Measurements from ENCODE around the gene UNC119B.
A peak's percentile ranks its signal among the peaks of the same experiment; 100 is the strongest.

Gene UNC119B

DNA sequence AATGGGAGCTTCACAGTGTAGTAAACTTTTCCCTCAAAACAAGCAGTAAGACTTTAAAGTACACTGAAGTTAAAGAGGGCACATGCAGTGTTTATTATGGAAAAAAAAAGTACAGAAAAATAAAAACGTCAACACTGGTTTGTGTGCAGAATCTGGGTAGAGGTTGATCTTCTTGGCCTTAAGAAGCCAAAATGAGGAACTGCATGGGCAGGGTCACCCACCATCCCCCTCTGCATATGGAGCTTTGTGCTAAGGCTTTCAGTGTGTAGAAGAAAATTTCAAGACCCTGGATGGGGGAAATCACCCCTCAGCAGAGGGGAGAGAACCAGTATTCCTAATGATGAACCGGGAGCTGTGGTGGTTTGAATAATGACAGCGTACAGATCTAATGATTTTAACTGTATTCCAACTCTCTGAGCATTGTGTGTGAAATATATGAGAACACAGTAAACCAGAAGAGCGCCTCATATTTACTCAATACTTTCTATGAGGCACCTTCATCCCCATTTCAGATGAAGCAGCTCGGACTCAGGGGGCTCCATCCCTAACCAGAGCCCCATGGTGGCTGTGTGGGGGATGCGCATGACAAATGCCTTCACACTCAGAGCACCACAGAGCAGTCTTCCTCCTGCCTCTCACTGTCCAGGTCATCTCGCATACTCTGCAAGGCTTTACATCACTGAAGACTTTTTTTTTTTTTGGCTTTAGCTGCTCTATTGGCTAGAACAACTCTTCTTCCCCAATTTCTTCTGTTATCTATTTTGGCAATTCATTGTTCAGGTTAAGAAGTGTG, 48.7 kb downstream of the UNC119B start:
- Histone ChIP-seq H3K36me3 (replicated peaks) (peaks cover 4% of the 10 kb centered on the region), H3K27ac (no peak overlapping the region), H3K4me3 (ENCODE audit: low read depth, low read length) (no peak overlapping the region), H3K27me3 (replicated peaks) (no peaks in the 10 kb centered on the region)
- in situ Hi-C loops (cut with HindIII; ENCODE audit: low pct_ligation_motif_present, low sequenced_read_pairs) = no loop called here
- TF ChIP-seq, protein P1, sequence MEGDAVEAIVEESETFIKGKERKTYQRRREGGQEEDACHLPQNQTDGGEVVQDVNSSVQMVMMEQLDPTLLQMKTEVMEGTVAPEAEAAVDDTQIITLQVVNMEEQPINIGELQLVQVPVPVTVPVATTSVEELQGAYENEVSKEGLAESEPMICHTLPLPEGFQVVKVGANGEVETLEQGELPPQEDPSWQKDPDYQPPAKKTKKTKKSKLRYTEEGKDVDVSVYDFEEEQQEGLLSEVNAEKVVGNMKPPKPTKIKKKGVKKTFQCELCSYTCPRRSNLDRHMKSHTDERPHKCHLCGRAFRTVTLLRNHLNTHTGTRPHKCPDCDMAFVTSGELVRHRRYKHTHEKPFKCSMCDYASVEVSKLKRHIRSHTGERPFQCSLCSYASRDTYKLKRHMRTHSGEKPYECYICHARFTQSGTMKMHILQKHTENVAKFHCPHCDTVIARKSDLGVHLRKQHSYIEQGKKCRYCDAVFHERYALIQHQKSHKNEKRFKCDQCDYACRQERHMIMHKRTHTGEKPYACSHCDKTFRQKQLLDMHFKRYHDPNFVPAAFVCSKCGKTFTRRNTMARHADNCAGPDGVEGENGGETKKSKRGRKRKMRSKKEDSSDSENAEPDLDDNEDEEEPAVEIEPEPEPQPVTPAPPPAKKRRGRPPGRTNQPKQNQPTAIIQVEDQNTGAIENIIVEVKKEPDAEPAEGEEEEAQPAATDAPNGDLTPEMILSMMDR (IDR thresholded peaks at IDR 0.05; ENCODE audit: low read depth, low read length, missing control alignments) = no peak
- no peak for DNase-seq

- peaks cover 6% of the 10 kb centered on the region for H3K36me3 ChIP-seq (replicated peaks)
- H3K4me3 ChIP-seq (ENCODE audit: low read depth, low read length) = no peak overlapping the region
- DNase-seq = no peak
- H3K27ac ChIP-seq = no peak overlapping the region
- in situ Hi-C loops (cut with HindIII; ENCODE audit: low pct_ligation_motif_present, low sequenced_read_pairs) = no loop called here
- TF ChIP-seq, protein P1 (IDR thresholded peaks at IDR 0.05; ENCODE audit: low read depth, low read length, missing control alignments) = no peak
- no peaks in the 10 kb centered on the region for H3K27me3 ChIP-seq (replicated peaks)
Observed at GRCh38 chr12:120759591-120760348, 49.5 kb downstream of the UNC119B start.

DNA sequence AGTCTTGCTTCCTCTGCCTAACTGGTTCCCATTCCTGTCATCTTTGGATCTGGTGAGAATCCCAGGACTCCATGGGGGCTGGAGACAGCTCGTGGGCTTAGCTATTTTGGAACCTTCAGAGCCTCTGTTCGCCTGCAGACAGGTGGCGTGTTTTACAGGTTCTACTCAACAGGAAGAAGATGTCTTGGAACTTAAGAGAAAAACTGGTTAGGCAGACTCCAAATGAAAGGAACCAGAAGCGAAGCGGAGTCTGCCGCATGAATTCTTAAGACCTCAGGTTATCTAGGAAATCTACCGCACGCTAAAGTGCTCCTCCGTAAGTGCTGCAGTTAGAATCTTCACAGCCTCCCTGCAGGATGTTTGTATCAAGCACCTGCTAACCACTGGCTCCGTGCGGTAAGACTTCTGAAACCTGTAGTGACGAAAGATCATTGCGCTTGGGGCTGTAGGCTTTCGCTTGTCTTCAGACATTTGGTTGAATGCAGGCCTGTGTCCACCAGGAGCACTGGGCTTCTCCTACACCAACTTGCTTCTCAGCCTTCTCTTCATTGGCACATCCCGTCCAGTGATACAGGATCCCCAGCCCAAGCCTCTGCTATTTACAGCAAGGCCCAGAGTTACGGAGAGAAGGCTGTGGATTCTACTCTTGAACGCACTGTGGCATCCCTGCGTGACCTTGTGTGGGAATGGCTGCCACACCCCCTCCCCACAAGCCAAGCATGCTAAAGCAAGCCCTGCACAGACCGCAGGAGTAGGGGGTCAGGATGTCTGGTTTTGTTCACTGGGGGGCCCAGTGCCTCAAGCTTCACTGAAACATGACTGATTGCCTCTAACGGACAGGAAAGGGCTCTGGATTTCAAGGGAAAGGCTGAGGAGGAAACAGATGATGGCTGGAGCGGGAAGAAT, 50.3 kb downstream of the UNC119B start:
- TF ChIP-seq, protein P1 (IDR thresholded peaks at IDR 0.05; ENCODE audit: low read depth, low read length, missing control alignments) = no peak
- Histone ChIP-seq H3K4me3 (ENCODE audit: low read depth, low read length) (no peak overlapping the region), H3K36me3 (replicated peaks) (peaks cover 7% of the 10 kb centered on the region), H3K27me3 (replicated peaks) (no peaks in the 10 kb centered on the region), H3K27ac (peak overlapping the region; percentile 61)
- no peak for DNase-seq
- in situ Hi-C loops (cut with HindIII; ENCODE audit: low pct_ligation_motif_present, low sequenced_read_pairs) = no loop called here

DNA sequence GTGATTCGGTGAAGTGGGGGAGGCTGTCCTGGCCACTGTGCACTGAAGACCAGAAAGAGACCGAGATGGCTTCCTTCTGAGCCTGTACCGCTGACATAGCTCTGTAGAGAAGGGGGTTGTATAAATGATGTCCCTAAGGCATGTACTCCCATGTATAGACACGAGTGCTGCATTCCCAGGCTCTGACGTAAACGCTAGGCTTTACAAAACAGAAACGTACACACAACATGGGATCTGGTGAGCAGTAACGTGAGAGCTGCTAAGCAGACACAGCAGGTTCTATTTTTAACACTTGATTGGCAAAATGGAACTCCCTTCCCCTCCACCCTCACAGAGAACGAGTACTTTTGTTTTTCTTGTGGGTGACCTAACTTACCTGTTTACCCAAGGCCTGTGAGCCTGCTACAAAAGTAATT, 51.3 kb downstream of the UNC119B start:
- peak overlapping the region; percentile 61 for H3K27ac ChIP-seq

GRCh38 chr12:120762086-120762485, 51.8 kb downstream of the UNC119B start:
- H3K27ac ChIP-seq = peak overlapping the region; percentile 61
- H3K4me3 ChIP-seq (ENCODE audit: low read depth, low read length) = no peak overlapping the region
- in situ Hi-C loops (cut with HindIII; ENCODE audit: low pct_ligation_motif_present, low sequenced_read_pairs) = no loop called here
- peaks cover 16% of the 10 kb centered on the region for H3K36me3 ChIP-seq (replicated peaks)
- H3K27me3 ChIP-seq (replicated peaks) = no peaks in the 10 kb centered on the region
- DNase-seq = peak; percentile 31
- TF ChIP-seq, protein P1 (IDR thresholded peaks at IDR 0.05; ENCODE audit: low read depth, low read length, missing control alignments) = no peak

More for the DNA sequence above, 51.3 kb downstream of the UNC119B start:
- no peaks in the 10 kb centered on the region for H3K27me3 ChIP-seq (replicated peaks)
- TF ChIP-seq, protein P1 (IDR thresholded peaks at IDR 0.05; ENCODE audit: low read depth, low read length, missing control alignments) = no peak
- no peak overlapping the region for H3K4me3 ChIP-seq (ENCODE audit: low read depth, low read length)
- peak; percentile 95 for DNase-seq
- H3K36me3 ChIP-seq (replicated peaks) = peaks cover 10% of the 10 kb centered on the region
- in situ Hi-C loops (cut with HindIII; ENCODE audit: low pct_ligation_motif_present, low sequenced_read_pairs) = no loop called here

Measured in brain microvascular endothelial cell (primary cell).